K562 (cell line): ENCODE results near the gene ALOX5. TPM values are rescaled to one million over a fixed set of nuclear protein-coding genes. Genes with fewer than 3 reads are reported as not detected.

ENCODE experiments used
- ATAC-seq: fragments of 200-7000 bp; cut with Tn5 transposase; 3 replicates; pipeline ENCODE4 v1.9.1; 2020; ENCODE audit warnings: moderate library complexity
- BruUV-seq: library from RNA; stranded (reverse); fragments of 400-500 nt; replicated peaks from 2 replicates; lab custom pipeline; 2021; lab: Mats Ljungman, UMichigan
- CTCF ChIA-PET: fragments of 300-600 bp; formaldehyde crosslinking; extraction: SDS; loops from one replicate; lab custom pipeline; 2021; ENCODE audit warnings: low intra/inter-chr PET ratio; lab: Yijun Ruan, JAX
- POLR2A ChIA-PET: fragments of 300-600, 350-650 bp; sonication (Branson Sonifier 250); formaldehyde crosslinking; extraction: SDS; loops from one replicate; lab custom pipeline; 2021; ENCODE audit warnings: antibody characterized with exemption, inconsistent platforms; lab: Yijun Ruan, JAX
- DNase-seq, 4 experiments: peaks; one replicate each; pipeline versions ENCODE4 v3.0.0 to v3.0.0-alpha.2; 2011 to 2018; ENCODE audit warnings: low spot score in 3 of 4, mixed read lengths in 3 of 4; ENCODE audit errors: extremely low read depth in 1 of 4
- FAIRE-seq: peaks from 2 replicates; lab custom pipeline; 2011; peaks lifted over from hg19 to GRCh38; lab: Jason Lieb, UNC
- H2AFZ ChIP-seq: 2 replicates; pipeline ENCODE4 v1.6.0; 2011; ENCODE audit warnings: low read depth, low read length, control low read depth, inconsistent platforms
- H3K27ac ChIP-seq: fragments of 200-600 bp; 3 replicates; pipeline ENCODE4 v1.8.0; 2011; ENCODE audit warnings: low read depth, mild to moderate bottlenecking, control low read depth, inconsistent platforms, low read length, moderate library complexity, mixed read lengths; ENCODE audit errors: extremely low read depth
- H3K27me3 ChIP-seq, 2 experiments: fragments of 300-600 bp in 1 of 2; 2 replicates in 1 of 2; 3 replicates in 1 of 2; pipeline versions ENCODE4 v1.6.0 to v1.8.0; 2011; ENCODE audit warnings: inconsistent platforms in 2 of 2, low read length in 2 of 2, mild to moderate bottlenecking in 1 of 2, mixed read lengths in 1 of 2, moderate library complexity in 1 of 2; ENCODE audit not compliant: control insufficient read depth in 2 of 2, insufficient read depth in 2 of 2
- H3K36me3 ChIP-seq: fragments of 300-600 bp; 3 replicates; pipeline ENCODE4 v1.8.0; 2011; ENCODE audit warnings: mild to moderate bottlenecking, low read length, inconsistent platforms; ENCODE audit not compliant: control insufficient read depth, insufficient read depth
- H3K4me1 ChIP-seq, 2 experiments: fragments of 200-600 bp in 1 of 2; replicated peaks in 1 of 2; 2 replicates in 1 of 2; 3 replicates in 1 of 2; pipeline versions ENCODE4 v1.5.1 to v1.8.0; 2011; ENCODE audit warnings: inconsistent platforms in 2 of 2, low read length in 2 of 2, mild to moderate bottlenecking in 1 of 2, mixed read lengths in 1 of 2, moderate library complexity in 1 of 2; ENCODE audit not compliant: control insufficient read depth in 2 of 2, insufficient read depth in 2 of 2
- H3K4me2 ChIP-seq: 2 replicates; pipeline ENCODE4 v1.6.1; 2011; ENCODE audit warnings: low read length, control low read depth, inconsistent platforms, mixed read lengths; ENCODE audit not compliant: insufficient read depth
- H3K4me3 ChIP-seq: fragments of 200-600 bp; sonication (generic), shearing (Covaris generic); 2 replicates; pipeline ENCODE4 v1.5.1; 2016; ENCODE audit warnings: control low read depth, inconsistent platforms
- H3K79me2 ChIP-seq: fragments of 200-600 bp; 3 replicates; pipeline ENCODE4 v1.8.0; 2011; ENCODE audit warnings: low read length, inconsistent platforms; ENCODE audit not compliant: control insufficient read depth, insufficient read depth
- H3K9ac ChIP-seq, 2 experiments: 2 replicates each; pipeline versions ENCODE4 v1.6.0 to v1.6.1; 2011; ENCODE audit warnings: low read depth in 2 of 2, low read length in 2 of 2, control low read depth in 1 of 2, inconsistent platforms in 1 of 2, mild to moderate bottlenecking in 1 of 2, mixed read lengths in 1 of 2; ENCODE audit not compliant: insufficient read depth in 1 of 2
- H3K9me1 ChIP-seq: one replicate; pipeline ENCODE4 v1.6.0; 2011; ENCODE audit warnings: inconsistent platforms, mild to moderate bottlenecking, low read length, moderate library complexity; ENCODE audit not compliant: control insufficient read depth, insufficient read depth
- H3K9me3 ChIP-seq: replicated peaks from 2 replicates; pipeline ENCODE4 v1.5.1; 2011; ENCODE audit warnings: low read depth, low read length, inconsistent platforms; ENCODE audit not compliant: control insufficient read depth, insufficient read depth
- H4K20me1 ChIP-seq: replicated peaks from 2 replicates; pipeline ENCODE4 v1.6.1; 2011; ENCODE audit warnings: low read length, inconsistent platforms, mixed read lengths; ENCODE audit not compliant: control insufficient read depth, insufficient read depth
- ARHGAP35 ChIP-seq: fragments of 450-650 bp; IDR thresholded peaks from 2 replicates; pipeline ENCODE4 v1.6.1; 2018; ENCODE audit not compliant: partially characterized antibody
- CBFB ChIP-seq: sonication (generic); formaldehyde crosslinking; IDR thresholded peaks from 2 replicates; pipeline ENCODE4 v1.4.0; 2020; ENCODE audit warnings: mild to moderate bottlenecking, missing genetic modification reagents
- CREBBP ChIP-seq: IDR thresholded peaks from one replicate; pipeline ENCODE4 v1.6.1; 2012; ENCODE audit warnings: low read depth, mild to moderate bottlenecking, control low read depth, inconsistent platforms, low read length
- CTBP1 ChIP-seq: fragments of 450-650 bp; IDR thresholded peaks from 2 replicates; pipeline ENCODE4 v1.6.1; 2016; ENCODE audit warnings: borderline replicate concordance
- DNMT1 ChIP-seq: fragments of 450-650 bp; IDR thresholded peaks from 2 replicates; pipeline ENCODE4 v1.6.1; 2016; ENCODE audit warnings: antibody characterized with exemption, mild to moderate bottlenecking
- EHMT2 ChIP-seq: fragments of 450-650 bp; IDR thresholded peaks from 2 replicates; pipeline ENCODE4 v1.6.1; 2018; ENCODE audit warnings: antibody characterized with exemption
- ELF4 ChIP-seq: fragments of 450-650 bp; formaldehyde crosslinking; IDR thresholded peaks from 2 replicates; pipeline ENCODE4 v1.4.0; 2022; ENCODE audit warnings: missing genetic modification characterization
- HDAC1 ChIP-seq, 2 experiments: fragments of 450-650 bp; IDR thresholded peaks; 2 replicates each; pipeline ENCODE4 v1.6.1; 2016 to 2017; ENCODE audit warnings: inconsistent platforms in 1 of 2, mild to moderate bottlenecking in 1 of 2, moderate library complexity in 1 of 2
- HLTF ChIP-seq: fragments of 450-650 bp; IDR thresholded peaks from 2 replicates; pipeline ENCODE4 v1.6.1; 2016
- SIRT6 ChIP-seq: IDR thresholded peaks from one replicate; pipeline ENCODE4 v1.6.1; 2012; ENCODE audit warnings: low read depth, mild to moderate bottlenecking, control low read depth, inconsistent platforms, low read length, moderate library complexity
- YBX1 ChIP-seq: fragments of 450-650 bp; IDR thresholded peaks from 2 replicates; pipeline ENCODE4 v1.7.1; 2016; ENCODE audit warnings: mild to moderate bottlenecking
- ZNF551 ChIP-seq: fragments of 250-450 bp; sonication (Bioruptor Pico); IDR thresholded peaks from 2 replicates; pipeline ENCODE4 v1.5.0; 2021; ENCODE audit warnings: mild to moderate bottlenecking, moderate library complexity
- WGBS: fragments of 100-300 bp; shearing (Covaris generic); methylation state at CpG from one replicate; pipeline ENCODE4 v1.1.6; 2016; ENCODE audit warnings: low coverage, mixed read lengths; ENCODE audit not compliant: insufficient coverage; ENCODE audit errors: missing lambda C conversion rate; 5-methylcytosine and 5-hydroxymethylcytosine counted together
- in situ Hi-C: fragments of 300-500 bp; cut with MboI; formaldehyde crosslinking; loops from 4 replicates; pipeline ENCODE4 v1.15.0; 2018; ENCODE audit warnings: inconsistent platforms, mixed read lengths
- intact Hi-C: fragments of 100-400 bp; cut with micrococcal nuclease; formaldehyde crosslinking; loops from 2 replicates; pipeline ENCODE4 v1.14.2; 2022
- polyA plus RNA-seq, 8 experiments: library from polyadenylated mRNA; depleted of rRNA in 4 of 8; stranded (reverse) in 5 of 8; unstranded in 3 of 8; fragments of >200 nt; fragmentation: Nextera tagmentation in 2 of 8; fragmentation: Illumina TruSeq in 1 of 8; extraction: Ambion mirVana in 2 of 8; extraction: Trizol in 1 of 8; gene quantifications; 2 replicates each; pipeline versions ENCODE4 v1.2.1 to v1.2.3, GENCODE V29; 2011 to 2014; ENCODE audit warnings: inconsistent platforms in 1 of 8, missing spikeins in 1 of 8
- total RNA-seq, 7 experiments: library from RNA; depleted of rRNA in 6 of 7; stranded (reverse); fragments of >200 nt in 6 of 7; fragmentation: Illumina TruSeq in 2 of 7; extraction: Trizol in 2 of 7; gene quantifications; 2 replicates each; pipeline versions ENCODE4 v1.2.1 to v1.2.3, GENCODE V29; 2011 to 2021; ENCODE audit warnings: low replicate concordance in 1 of 7
- TF ChIP-seq, protein P1 (sequence below): fragments of 450-650 bp; formaldehyde crosslinking; IDR thresholded peaks from 2 replicates; pipeline ENCODE4 v1.4.0; 2022; ENCODE audit warnings: missing genetic modification characterization
- TF ChIP-seq, protein P2 (sequence below), 2 experiments: fragments of 450-650 bp; IDR thresholded peaks; 2 replicates each; pipeline ENCODE4 v1.6.1; 2016
- TF ChIP-seq, protein P3 (sequence below): fragments of 450-650 bp; IDR thresholded peaks from 2 replicates; pipeline ENCODE4 v1.7.0; 2016; ENCODE audit warnings: borderline replicate concordance
- TF ChIP-seq, protein P4 (sequence below), 2 experiments: fragments of 450-650 bp in 1 of 2; IDR thresholded peaks; 2 replicates each; pipeline ENCODE4 v1.6.1; 2011 to 2017; ENCODE audit warnings: low read depth in 2 of 2, antibody characterized with exemption in 1 of 2, borderline replicate concordance in 1 of 2, low read length in 1 of 2, mild to moderate bottlenecking in 1 of 2, mixed read lengths in 1 of 2; ENCODE audit not compliant: control insufficient read depth in 1 of 2

ALOX5 gene
- total and polyA plus RNA-seq, 9 of the 15 experiments (the other 6 are each of a cell fraction or from before 2014, with no cell fraction given) = 0.10 to 2.4 (median 1.4) TPM

DNA sequence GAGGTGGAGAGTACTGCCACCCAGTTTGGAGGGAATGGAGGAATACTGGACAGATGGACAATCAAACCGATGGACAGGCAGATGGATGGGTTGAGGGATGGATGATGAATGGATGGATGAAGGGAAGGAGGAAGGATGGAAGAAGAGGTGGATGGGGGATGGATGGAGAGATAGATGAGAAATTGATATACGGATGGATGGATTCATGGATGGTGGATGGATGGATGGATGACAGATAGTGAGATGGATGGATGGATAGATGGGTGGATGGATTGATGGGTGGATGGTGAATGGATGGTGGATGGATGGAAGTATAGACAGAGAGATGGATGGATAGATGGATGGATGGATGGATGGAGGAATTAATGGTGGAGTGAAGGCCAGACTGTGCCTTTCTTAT, 42.6 kb downstream of the ALOX5 start:
- in situ Hi-C loops = no loop called here
- H3K36me3 ChIP-seq = no peaks in the 10 kb centered on the region
- TF ChIP-seq, protein P1, sequence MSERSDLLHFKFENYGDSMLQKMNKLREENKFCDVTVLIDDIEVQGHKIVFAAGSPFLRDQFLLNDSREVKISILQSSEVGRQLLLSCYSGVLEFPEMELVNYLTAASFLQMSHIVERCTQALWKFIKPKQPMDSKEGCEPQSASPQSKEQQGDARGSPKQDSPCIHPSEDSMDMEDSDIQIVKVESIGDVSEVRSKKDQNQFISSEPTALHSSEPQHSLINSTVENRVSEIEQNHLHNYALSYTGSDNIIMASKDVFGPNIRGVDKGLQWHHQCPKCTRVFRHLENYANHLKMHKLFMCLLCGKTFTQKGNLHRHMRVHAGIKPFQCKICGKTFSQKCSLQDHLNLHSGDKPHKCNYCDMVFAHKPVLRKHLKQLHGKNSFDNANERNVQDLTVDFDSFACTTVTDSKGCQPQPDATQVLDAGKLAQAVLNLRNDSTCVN = peak; percentile 77; the same call in 1 of the 2 replicates
- TF ChIP-seq, protein P2, sequence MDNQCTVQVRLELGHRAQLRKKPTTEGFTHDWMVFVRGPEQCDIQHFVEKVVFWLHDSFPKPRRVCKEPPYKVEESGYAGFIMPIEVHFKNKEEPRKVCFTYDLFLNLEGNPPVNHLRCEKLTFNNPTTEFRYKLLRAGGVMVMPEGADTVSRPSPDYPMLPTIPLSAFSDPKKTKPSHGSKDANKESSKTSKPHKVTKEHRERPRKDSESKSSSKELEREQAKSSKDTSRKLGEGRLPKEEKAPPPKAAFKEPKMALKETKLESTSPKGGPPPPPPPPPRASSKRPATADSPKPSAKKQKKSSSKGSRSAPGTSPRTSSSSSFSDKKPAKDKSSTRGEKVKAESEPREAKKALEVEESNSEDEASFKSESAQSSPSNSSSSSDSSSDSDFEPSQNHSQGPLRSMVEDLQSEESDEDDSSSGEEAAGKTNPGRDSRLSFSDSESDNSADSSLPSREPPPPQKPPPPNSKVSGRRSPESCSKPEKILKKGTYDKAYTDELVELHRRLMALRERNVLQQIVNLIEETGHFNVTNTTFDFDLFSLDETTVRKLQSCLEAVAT (IDR thresholded peaks at IDR 0.05) = 0 out of 4 replicates have a peak, but pooled peaks of 1 of the 2 experiments have one; percentile 47
- TF ChIP-seq CREBBP = peak; percentile 32
- no peak for TF ChIP-seq CBFB (CRISPR knock-in tag)
- peak; percentile 64; the same call in 1 of the 2 replicates for TF ChIP-seq ELF4 (CRISPR knock-in tag)
- peak; percentile 47 for TF ChIP-seq ARHGAP35
- no peak for TF ChIP-seq SIRT6
- TF ChIP-seq CTBP1 = 0 out of 2 replicates have a peak, but pooled peaks have one; percentile 10
- peak in 1 of 2 experiments; percentile 53; a peak in 1 of 4 replicates for TF ChIP-seq HDAC1 (IDR thresholded peaks at IDR 0.05)
- no peak for TF ChIP-seq ZNF551 (CRISPR knock-in tag)
- TF ChIP-seq, protein P3, sequence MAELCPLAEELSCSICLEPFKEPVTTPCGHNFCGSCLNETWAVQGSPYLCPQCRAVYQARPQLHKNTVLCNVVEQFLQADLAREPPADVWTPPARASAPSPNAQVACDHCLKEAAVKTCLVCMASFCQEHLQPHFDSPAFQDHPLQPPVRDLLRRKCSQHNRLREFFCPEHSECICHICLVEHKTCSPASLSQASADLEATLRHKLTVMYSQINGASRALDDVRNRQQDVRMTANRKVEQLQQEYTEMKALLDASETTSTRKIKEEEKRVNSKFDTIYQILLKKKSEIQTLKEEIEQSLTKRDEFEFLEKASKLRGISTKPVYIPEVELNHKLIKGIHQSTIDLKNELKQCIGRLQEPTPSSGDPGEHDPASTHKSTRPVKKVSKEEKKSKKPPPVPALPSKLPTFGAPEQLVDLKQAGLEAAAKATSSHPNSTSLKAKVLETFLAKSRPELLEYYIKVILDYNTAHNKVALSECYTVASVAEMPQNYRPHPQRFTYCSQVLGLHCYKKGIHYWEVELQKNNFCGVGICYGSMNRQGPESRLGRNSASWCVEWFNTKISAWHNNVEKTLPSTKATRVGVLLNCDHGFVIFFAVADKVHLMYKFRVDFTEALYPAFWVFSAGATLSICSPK = peak; percentile 36; the same call in 1 of the 2 replicates
- TF ChIP-seq YBX1 = peak; percentile 96
- no peak for TF ChIP-seq DNMT1
- TF ChIP-seq, protein P4, sequence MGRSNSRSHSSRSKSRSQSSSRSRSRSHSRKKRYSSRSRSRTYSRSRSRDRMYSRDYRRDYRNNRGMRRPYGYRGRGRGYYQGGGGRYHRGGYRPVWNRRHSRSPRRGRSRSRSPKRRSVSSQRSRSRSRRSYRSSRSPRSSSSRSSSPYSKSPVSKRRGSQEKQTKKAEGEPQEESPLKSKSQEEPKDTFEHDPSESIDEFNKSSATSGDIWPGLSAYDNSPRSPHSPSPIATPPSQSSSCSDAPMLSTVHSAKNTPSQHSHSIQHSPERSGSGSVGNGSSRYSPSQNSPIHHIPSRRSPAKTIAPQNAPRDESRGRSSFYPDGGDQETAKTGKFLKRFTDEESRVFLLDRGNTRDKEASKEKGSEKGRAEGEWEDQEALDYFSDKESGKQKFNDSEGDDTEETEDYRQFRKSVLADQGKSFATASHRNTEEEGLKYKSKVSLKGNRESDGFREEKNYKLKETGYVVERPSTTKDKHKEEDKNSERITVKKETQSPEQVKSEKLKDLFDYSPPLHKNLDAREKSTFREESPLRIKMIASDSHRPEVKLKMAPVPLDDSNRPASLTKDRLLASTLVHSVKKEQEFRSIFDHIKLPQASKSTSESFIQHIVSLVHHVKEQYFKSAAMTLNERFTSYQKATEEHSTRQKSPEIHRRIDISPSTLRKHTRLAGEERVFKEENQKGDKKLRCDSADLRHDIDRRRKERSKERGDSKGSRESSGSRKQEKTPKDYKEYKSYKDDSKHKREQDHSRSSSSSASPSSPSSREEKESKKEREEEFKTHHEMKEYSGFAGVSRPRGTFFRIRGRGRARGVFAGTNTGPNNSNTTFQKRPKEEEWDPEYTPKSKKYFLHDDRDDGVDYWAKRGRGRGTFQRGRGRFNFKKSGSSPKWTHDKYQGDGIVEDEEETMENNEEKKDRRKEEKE (IDR thresholded peaks at IDR 0.05; ENCODE audit: borderline replicate concordance in 1 of 2, control insufficient read depth in 1 of 2, low read depth in 2 of 2, low read length in 1 of 2) = 0 out of 4 replicates have a peak, but pooled peaks of 1 of the 2 experiments have one; percentile 33
- TF ChIP-seq EHMT2 = peak; percentile 62; the same call in 1 of the 2 replicates
- TF ChIP-seq HLTF = 0 out of 2 replicates have a peak, but pooled peaks have one; percentile 50

More for the DNA sequence above, 42.6 kb downstream of the ALOX5 start:
- FAIRE-seq (no peak), ATAC-seq (no peak), DNase-seq (no peak)
- CTCF ChIA-PET = no interaction called here
- H3K4me1 ChIP-seq = peaks cover 13 to 24% of the 10 kb centered on the region in 2 experiments
- H3K4me3 ChIP-seq = no peak overlapping the region
- H3K27ac ChIP-seq = no peak overlapping the region
- intact Hi-C loops = no loop called here
- no peaks in the 10 kb centered on the region for H3K9me3 ChIP-seq
- H3K9ac ChIP-seq = no peak overlapping the region
- H3K79me2 ChIP-seq = no peaks in the 10 kb centered on the region
- H3K9me1 ChIP-seq = no peaks in the 10 kb centered on the region
- H2AFZ ChIP-seq = no peak overlapping the region
- H3K4me2 ChIP-seq = no peak overlapping the region
- H3K27me3 ChIP-seq = no peaks in the 10 kb centered on the region
- POLR2A ChIA-PET = interaction anchor here (1.2 to 1.5 kb wide), 4 partner anchors 9 to 18 kb away, joined by 3 to 8 read pairs (median 4); no protein-coding TSS in a partner anchor
- no TSS peak for BruUV-seq
- 22% methylated on average over 2 of the region's 2 CpGs for WGBS
- no peaks in the 10 kb centered on the region for H4K20me1 ChIP-seq
